Measurements from ENCODE around the gene AKT1S1.

The AKT1S1 gene

GRCh38 chr19:49915271-49915670 lies 38.1 kb upstream of the AKT1S1 start:
- Mint-ChIP-seq H3K27me3 (no peaks in the 10 kb centered on the region), H3K27ac (ENCODE audit: low read depth) (peak overlapping the region; percentile 21), H3K36me3 (ENCODE audit: insufficient read depth) (peaks cover 19% of the 10 kb centered on the region), H3K4me3 (no peak overlapping the region), H3K9me3 (no peaks in the 10 kb centered on the region), H3K4me1 (peaks cover 47% of the 10 kb centered on the region)
- no peak for DNase-seq (ENCODE audit: low spot score in 2 of 2)
- ATAC-seq (replicated peaks; ENCODE audit: extremely low read depth, poor library complexity, severe bottlenecking) = no peak

DNA sequence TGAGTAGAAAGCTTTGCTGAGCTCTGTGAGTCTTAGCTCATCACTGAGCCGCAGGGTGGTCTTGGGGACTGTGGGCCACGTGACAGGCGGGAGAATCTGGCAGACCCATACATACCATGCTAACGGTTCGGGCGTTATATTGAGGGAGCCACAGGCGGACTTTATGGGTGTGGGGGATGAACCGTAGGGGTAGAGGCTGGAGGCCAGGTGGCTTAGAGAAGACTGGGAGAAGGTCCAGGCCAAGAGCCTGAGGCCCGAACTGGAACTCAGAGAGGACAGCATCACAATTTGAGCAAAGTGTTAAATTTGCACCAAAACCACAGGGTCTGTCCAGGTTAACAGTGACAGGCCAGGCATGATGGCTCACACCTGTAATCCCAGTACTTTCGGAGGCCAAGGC lies 36.6 kb upstream of the AKT1S1 start:
- H3K9me3 Mint-ChIP-seq = no peaks in the 10 kb centered on the region
- no peak for ATAC-seq (replicated peaks; ENCODE audit: extremely low read depth, poor library complexity, severe bottlenecking)
- H3K27me3 Mint-ChIP-seq = no peaks in the 10 kb centered on the region
- H3K4me3 Mint-ChIP-seq = no peak overlapping the region
- peaks cover 38% of the 10 kb centered on the region for H3K4me1 Mint-ChIP-seq
- no peak overlapping the region for H3K27ac Mint-ChIP-seq (ENCODE audit: low read depth)
- H3K36me3 Mint-ChIP-seq (ENCODE audit: insufficient read depth) = peaks cover 21% of the 10 kb centered on the region
- DNase-seq (ENCODE audit: low spot score in 2 of 2) = no peak

DNA sequence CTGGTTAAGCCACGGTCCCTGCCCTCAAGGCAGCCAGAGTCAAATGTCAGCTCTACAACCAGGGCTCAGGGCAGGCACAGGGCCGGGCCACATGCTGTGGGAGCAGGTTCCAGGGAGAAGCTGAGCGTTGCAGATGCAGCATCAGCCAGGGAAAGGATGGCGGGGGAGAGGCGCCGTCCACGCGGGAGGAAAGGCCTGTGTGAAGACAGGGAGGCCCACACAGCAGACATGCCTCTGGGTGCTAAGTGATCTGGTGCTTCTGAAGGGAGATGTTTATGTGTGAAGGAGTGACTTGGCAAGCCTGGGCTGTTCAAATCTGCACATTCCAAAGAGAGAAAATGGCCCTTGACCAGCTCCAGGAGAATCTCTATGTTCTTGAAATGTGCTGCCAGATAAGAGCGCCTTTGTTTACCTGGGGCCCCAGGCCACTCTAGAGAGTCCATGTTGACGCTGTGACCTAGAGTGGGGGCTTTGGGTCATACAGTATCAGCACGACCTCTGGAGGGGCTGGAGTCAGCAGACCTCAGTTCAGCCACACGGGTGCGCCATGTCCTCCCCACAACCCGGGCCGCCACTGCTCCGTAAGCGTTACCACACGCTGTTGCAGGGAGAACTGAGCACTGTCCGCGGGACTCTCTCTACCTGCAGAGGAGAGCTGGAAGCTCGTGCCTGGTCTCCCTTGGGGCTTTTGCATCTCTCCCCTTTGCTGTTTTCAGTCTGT lies 36.0 kb upstream of the AKT1S1 start:
- H3K27me3 Mint-ChIP-seq = no peaks in the 10 kb centered on the region
- H3K27ac Mint-ChIP-seq (ENCODE audit: low read depth) = no peak overlapping the region
- peaks cover 22% of the 10 kb centered on the region for H3K36me3 Mint-ChIP-seq (ENCODE audit: insufficient read depth)
- H3K4me1 Mint-ChIP-seq = peaks cover 38% of the 10 kb centered on the region
- no peaks in the 10 kb centered on the region for H3K9me3 Mint-ChIP-seq
- DNase-seq (ENCODE audit: low spot score in 2 of 2) (no peak), ATAC-seq (replicated peaks; ENCODE audit: extremely low read depth, poor library complexity, severe bottlenecking) (no peak)
- no peak overlapping the region for H3K4me3 Mint-ChIP-seq

DNA sequence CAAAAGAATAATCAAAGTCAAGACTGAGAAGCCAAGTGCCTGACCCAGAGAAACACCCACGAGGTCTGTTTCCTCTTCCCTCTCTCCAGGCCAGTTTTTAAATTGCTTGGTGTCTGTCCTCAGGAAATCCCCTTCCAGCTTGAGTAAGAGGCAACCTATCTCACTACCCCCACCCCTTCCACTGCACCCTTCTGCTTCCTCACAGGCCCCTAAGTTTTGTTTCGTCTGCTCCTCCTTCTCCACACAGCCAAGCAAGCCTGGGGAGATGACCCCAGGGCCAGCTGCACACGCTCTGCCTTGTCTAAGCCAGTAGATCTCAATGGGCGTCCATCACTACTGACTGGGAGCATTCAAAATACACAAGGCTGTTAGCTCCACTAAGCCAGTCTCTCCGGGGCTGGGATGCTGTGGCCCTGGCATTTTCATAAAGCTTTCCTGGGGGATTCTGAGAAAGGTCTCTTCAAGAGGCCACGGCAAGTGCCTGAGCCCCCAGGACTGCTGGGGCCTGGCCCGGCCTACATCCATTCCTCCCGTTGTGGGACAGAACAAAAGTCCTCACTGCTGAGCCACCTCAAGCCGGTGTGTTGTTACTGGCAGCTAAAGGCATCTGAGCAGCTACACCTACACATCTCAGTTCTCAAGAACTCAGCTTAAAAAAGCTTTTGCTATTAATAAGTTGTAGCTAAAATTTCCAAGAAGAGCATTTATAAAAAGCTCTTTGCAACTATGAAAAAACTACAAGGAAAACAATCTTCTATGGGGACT lies 34.4 kb upstream of the AKT1S1 start:
- Mint-ChIP-seq H3K27me3 (no peaks in the 10 kb centered on the region), H3K27ac (ENCODE audit: low read depth) (peak overlapping the region; percentile 79)
- no peak for ATAC-seq (replicated peaks; ENCODE audit: extremely low read depth, poor library complexity, severe bottlenecking)

GRCh38 chr19:49910179-49910578 lies 33.0 kb upstream of the AKT1S1 start:
- ATAC-seq (replicated peaks; ENCODE audit: extremely low read depth, poor library complexity, severe bottlenecking) (no peak), DNase-seq (ENCODE audit: low spot score in 2 of 2) (no peak)
- Mint-ChIP-seq H3K4me3 (no peak overlapping the region), H3K4me1 (peaks cover 20% of the 10 kb centered on the region), H3K27me3 (no peaks in the 10 kb centered on the region), H3K27ac (ENCODE audit: low read depth) (no peak overlapping the region), H3K36me3 (ENCODE audit: insufficient read depth) (peaks cover 15% of the 10 kb centered on the region), H3K9me3 (no peaks in the 10 kb centered on the region)

More for the DNA sequence above, 34.4 kb upstream of the AKT1S1 start:
- Mint-ChIP-seq H3K4me3 (no peak overlapping the region), H3K4me1 (peaks cover 29% of the 10 kb centered on the region), H3K9me3 (no peaks in the 10 kb centered on the region), H3K36me3 (ENCODE audit: insufficient read depth) (peaks cover 17% of the 10 kb centered on the region)
- DNase-seq (ENCODE audit: low spot score in 2 of 2) = no peak

DNA sequence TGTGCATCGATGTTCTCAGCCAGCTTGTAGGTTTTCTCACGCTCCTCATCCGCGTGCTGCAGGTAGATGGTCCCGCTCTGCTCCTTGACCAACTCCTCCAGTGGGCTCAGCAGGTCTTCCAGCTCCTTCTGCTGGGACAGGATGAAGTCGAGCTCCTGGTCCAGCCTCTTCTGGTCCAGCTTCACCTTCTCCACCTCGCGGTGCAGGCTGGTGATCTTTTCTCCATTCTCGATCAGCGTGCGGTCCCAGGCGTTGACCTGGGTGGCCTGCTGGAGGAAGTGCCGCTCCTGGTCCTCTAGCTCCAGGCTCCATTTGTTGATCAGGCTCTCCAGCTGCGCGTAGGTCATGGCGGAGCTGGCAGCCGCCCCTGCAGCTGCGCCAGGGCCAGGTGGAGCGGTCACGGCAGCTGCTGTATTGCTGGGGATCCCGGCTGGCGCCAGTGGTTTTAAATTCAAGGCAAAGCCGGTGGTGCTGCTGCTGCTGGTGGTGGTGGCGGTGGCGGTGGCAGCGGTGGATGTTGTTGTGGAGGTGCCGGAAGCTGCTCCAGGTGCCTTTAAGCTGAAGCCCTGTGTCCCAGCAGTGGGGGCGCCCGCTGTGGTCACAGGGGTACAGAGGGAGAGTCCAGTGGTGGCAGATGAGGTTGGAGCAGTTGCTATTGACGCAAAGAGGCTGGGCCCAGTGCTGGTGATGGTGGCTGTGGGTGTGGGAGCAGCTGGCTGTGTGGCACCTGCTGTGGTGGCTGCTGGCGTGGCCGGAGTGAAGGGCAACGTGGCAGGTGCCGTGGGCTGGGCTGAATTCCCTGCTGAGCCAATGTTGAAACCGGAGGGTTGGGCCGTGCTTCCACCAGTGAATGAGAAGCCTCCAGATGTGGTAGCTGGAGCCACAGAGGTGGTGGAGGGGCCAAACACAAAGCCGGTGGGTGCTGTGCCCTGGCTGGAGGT lies 31.6 kb upstream of the AKT1S1 start:
- Mint-ChIP-seq H3K36me3 (ENCODE audit: insufficient read depth) (peaks cover 14% of the 10 kb centered on the region), H3K27me3 (no peaks in the 10 kb centered on the region), H3K4me3 (no peak overlapping the region), H3K27ac (ENCODE audit: low read depth) (peak overlapping the region; percentile 35), H3K4me1 (peaks cover 16% of the 10 kb centered on the region), H3K9me3 (no peaks in the 10 kb centered on the region)
- no peak for DNase-seq (ENCODE audit: low spot score in 2 of 2)
- no peak for ATAC-seq (replicated peaks; ENCODE audit: extremely low read depth, poor library complexity, severe bottlenecking)

DNA sequence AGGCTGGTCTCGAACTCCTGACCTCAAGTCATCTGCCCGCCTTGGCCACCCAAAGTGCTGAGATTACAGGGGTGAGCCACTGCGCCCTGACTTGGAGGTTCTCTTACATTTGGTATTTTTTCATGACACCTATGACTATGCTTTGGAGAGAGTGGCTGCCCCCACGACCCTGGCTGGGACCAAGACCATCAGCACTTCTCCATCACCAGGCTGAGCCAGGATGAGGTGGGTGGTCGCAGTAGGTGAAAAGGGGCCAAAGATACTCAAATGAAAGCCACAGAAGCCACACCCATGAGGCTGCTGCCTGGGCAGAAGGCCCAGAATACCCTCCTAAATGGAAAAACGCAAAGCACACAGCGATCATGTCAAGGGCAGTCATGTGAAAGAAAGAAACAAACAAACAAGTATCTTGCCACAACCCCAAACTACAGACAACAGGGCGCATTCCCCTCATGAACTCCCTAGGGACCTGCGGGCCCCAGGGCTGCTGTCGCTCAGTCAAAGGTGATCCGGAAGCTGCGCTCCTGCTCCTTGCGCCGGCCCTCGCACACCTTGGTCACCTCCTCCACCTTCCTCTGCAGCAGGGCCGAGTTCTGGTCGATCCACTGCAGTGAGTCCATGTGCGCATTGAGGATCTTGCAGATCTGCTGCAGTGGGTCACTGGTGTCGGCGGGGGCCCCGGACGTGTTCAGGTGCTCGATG lies 30.7 kb upstream of the AKT1S1 start:
- ATAC-seq (replicated peaks; ENCODE audit: extremely low read depth, poor library complexity, severe bottlenecking) = no peak
- Mint-ChIP-seq H3K27me3 (no peaks in the 10 kb centered on the region), H3K4me1 (peaks cover 11% of the 10 kb centered on the region), H3K9me3 (no peaks in the 10 kb centered on the region), H3K36me3 (ENCODE audit: insufficient read depth) (peaks cover 14% of the 10 kb centered on the region), H3K4me3 (no peak overlapping the region), H3K27ac (ENCODE audit: low read depth) (peak overlapping the region; percentile 35)
- no peak for DNase-seq (ENCODE audit: low spot score in 2 of 2)

DNA sequence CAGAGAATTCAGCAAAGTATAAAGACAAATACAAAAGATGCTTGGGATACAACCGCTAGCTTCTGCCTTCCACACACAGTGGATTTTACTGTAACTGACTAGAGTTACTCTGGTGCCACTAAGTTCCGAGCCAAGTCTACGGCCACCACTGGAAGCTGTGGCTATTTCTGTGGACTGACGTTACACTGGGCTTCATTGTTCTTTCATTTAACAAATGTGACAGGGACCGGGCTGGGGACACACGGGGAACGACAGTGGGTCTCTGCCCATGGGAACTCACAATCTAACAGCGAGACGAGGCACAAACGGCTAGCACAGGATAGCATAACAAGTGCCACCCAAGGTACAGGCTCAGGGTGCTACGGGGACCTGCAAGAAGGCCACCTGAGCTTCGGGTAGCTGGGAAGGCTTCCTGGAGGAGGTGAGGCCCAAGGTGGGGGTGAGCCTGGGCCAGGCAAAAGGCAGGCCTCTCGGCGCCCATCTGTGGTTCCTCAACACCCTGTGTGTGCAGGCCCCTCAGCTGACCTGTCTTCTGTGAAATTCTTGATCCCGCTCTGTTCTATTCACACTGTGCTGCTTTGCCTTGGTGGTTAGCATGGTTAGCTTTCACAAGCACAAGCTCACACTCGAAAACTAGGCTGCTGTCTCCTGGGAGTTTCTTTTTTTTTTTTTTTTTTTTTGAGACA lies 29.9 kb upstream of the AKT1S1 start:
- H3K9me3 Mint-ChIP-seq = no peaks in the 10 kb centered on the region
- DNase-seq (ENCODE audit: low spot score in 2 of 2) (no peak), ATAC-seq (replicated peaks; ENCODE audit: extremely low read depth, poor library complexity, severe bottlenecking) (no peak)
- peaks cover 11% of the 10 kb centered on the region for H3K4me1 Mint-ChIP-seq
- peaks cover 14% of the 10 kb centered on the region for H3K36me3 Mint-ChIP-seq (ENCODE audit: insufficient read depth)
- peak overlapping the region; percentile 35 for H3K27ac Mint-ChIP-seq (ENCODE audit: low read depth)
- no peak overlapping the region for H3K4me3 Mint-ChIP-seq
- no peaks in the 10 kb centered on the region for H3K27me3 Mint-ChIP-seq

DNA sequence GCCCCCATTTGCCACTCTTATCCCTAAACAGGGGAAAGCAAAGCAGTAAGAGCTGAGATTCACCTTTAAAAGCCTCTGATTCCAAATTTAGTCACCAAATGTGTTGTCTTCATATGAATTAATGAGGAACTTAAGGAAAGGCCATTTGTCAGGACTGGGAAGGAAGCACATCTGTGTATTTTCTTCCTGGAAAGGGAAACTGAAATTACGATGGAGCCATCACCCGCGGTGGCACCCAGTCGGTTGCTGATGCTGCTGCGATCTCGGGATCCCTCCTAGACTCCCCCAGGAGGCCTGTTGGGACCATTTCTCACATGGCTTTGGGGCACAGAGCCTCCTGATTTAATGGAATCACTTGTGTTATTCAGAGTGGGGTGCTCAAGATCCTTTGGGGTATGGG lies 27.0 kb upstream of the AKT1S1 start:
- Mint-ChIP-seq H3K4me3 (no peak overlapping the region), H3K4me1 (no peaks in the 10 kb centered on the region), H3K27ac (ENCODE audit: low read depth) (no peak overlapping the region), H3K36me3 (ENCODE audit: insufficient read depth) (peaks cover 9% of the 10 kb centered on the region), H3K27me3 (no peaks in the 10 kb centered on the region), H3K9me3 (no peaks in the 10 kb centered on the region)
- ATAC-seq (replicated peaks; ENCODE audit: extremely low read depth, poor library complexity, severe bottlenecking) = no peak
- DNase-seq (ENCODE audit: low spot score in 2 of 2) = no peak

DNA sequence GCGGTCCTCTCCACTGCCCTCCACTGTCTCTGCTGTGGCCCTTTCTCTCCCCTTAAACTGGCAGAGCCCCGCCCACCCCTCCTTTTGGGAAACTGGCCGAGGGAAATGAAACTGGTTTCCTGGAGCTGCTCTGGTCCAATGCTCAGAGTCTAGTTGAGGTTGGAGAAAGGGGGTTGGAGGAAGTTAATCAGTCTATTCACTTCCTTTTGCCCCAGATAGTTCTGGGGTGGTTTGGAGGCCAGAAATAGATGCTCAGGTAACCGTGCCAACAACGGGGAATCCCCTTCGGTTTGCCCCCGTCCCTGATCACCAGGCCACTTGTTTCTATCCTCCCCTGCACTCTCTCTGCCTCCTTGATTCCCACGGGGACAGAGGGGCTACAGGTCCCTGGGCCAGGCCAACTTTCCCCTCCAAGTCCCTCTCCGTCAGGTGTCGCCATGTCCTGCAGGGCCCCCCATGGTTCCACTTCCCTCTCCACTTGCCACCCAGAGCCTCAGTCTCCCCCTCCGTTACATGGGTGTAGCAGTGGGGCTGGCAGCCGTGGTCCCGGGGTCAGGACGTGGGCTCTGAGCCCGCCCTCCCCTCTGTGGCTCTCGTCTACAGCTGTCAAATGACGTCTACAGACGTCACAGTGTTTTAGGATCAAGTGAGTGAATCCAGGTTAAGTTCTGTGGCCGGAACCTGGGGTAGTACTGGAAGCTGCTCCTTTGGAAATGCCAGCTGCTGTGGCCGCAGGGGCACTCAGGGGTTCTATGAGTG lies 19.9 kb upstream of the AKT1S1 start, which contains the start of gene IL4I1:
Gene IL4I1 (minus strand): TSS at position 25 of the 759 bp plus-strand sequence. CDS start 727 bp downstream, outside the sequence.
- Mint-ChIP-seq H3K9me3 (no peaks in the 10 kb centered on the region), H3K4me3 (peak within 1 kb of the TSS; percentile 69), H3K36me3 (ENCODE audit: insufficient read depth) (peaks cover 11% of the 10 kb centered on the region), H3K27ac (ENCODE audit: low read depth) (peak within 1 kb of the TSS; percentile 98), H3K4me1 (peaks cover 21% of the 10 kb centered on the region), H3K27me3 (no peaks in the 10 kb centered on the region)
- peak; percentile 47 to 73 for DNase-seq (ENCODE audit: low spot score in 2 of 2)
- peak; percentile 82 for ATAC-seq (replicated peaks; ENCODE audit: extremely low read depth, poor library complexity, severe bottlenecking)

Measured in central memory CD8-positive, alpha-beta T cell (primary cell).